Prostate gland (tissue), 2 donors: ENCODE results near the gene PIM3.

Source experiments
- POLR2A ChIP-seq: fragments of 450-650 bp; IDR thresholded peaks from one replicate; pipeline ENCODE4 v1.6.1; 2016; ENCODE audit warnings: antibody characterized with exemption, mild to moderate bottlenecking
- TF ChIP-seq, protein P1 (sequence below), 4 experiments: fragments of 200-600 bp in 2 of 4; fragments of 450-650 bp in 2 of 4; sonication (generic) in 2 of 4; IDR thresholded peaks; 1 replicate in 3 of 4; 2 replicates in 1 of 4; pipeline ENCODE4 v1.5.1; 2016 to 2019; ENCODE audit warnings: antibody characterized with exemption in 4 of 4, mild to moderate bottlenecking in 2 of 4, moderate library complexity in 2 of 4

DNA sequence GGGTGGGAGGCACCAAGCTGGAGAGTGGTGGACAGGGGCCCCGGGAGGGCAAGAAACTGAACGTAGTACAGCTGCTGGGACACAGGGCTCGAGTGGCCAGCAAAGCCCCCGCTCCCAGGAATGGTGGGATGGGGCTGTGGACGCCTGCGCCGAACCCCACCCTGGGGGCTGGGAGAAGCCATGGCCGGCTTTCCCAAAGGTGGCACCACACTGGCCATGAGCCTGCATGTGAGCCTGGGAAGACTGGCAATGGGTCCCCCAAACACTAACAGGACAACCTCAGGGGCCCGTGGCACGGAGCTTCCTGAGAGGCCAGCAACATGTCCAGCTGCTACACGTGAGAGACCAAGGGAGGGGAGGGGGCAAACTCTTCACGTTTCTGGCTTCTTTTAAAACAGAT, 46.3 kb upstream of the PIM3 start:
- TF ChIP-seq POLR2A, result no peak
- TF ChIP-seq, protein P1, sequence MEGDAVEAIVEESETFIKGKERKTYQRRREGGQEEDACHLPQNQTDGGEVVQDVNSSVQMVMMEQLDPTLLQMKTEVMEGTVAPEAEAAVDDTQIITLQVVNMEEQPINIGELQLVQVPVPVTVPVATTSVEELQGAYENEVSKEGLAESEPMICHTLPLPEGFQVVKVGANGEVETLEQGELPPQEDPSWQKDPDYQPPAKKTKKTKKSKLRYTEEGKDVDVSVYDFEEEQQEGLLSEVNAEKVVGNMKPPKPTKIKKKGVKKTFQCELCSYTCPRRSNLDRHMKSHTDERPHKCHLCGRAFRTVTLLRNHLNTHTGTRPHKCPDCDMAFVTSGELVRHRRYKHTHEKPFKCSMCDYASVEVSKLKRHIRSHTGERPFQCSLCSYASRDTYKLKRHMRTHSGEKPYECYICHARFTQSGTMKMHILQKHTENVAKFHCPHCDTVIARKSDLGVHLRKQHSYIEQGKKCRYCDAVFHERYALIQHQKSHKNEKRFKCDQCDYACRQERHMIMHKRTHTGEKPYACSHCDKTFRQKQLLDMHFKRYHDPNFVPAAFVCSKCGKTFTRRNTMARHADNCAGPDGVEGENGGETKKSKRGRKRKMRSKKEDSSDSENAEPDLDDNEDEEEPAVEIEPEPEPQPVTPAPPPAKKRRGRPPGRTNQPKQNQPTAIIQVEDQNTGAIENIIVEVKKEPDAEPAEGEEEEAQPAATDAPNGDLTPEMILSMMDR (IDR thresholded peaks at IDR 0.05), result no peak
